Panc1 (cell line): ENCODE data around the gene ZC3H8. TPM values are rescaled to one million over a fixed set of nuclear protein-coding genes. Genes with fewer than 3 reads are reported as not detected.

ENCODE experiments used
- ATAC-seq: fragments of 200-7000 bp; cut with Tn5 transposase; 2 replicates; pipeline ENCODE4 v1.9.1; 2020; ENCODE audit warnings: mild to moderate bottlenecking, moderate library complexity
- BruUV-seq: library from RNA; stranded (reverse); fragments of 400-500 nt; replicated peaks from 2 replicates; lab custom pipeline; 2021; lab: Mats Ljungman, UMichigan
- CTCF ChIA-PET: fragments of 300-600 bp; sonication (Branson Sonifier 250); formaldehyde crosslinking; loops from one replicate; lab custom pipeline; 2022; ENCODE audit warnings: antibody characterized with exemption; lab: Charles Lee
- POLR2A ChIA-PET: fragments of 300-600 bp; sonication (Branson Sonifier 250); formaldehyde crosslinking; loops from one replicate; lab custom pipeline; 2022; ENCODE audit warnings: antibody characterized with exemption; lab: Charles Lee
- DNase-seq: peaks from one replicate; pipeline ENCODE4 v3.0.0-alpha.2; 2010; ENCODE audit warnings: low read depth, low spot score
- H3K27ac ChIP-seq: 2 replicates; pipeline ENCODE4 v1.5.1; 2011; ENCODE audit warnings: mild to moderate bottlenecking, low read length, inconsistent platforms
- H3K27me3 ChIP-seq: fragments of 200-500 bp; sonication (Bioruptor generic); 2 replicates; pipeline ENCODE4 v1.6.0; 2014; ENCODE audit warnings: low read length, inconsistent platforms; ENCODE audit not compliant: control insufficient read depth, insufficient read depth
- H3K36me3 ChIP-seq: fragments of 200-500 bp; sonication (Bioruptor generic); 2 replicates; pipeline ENCODE4 v1.5.1; 2014; ENCODE audit warnings: inconsistent platforms, mild to moderate bottlenecking, low read length, moderate library complexity; ENCODE audit not compliant: control insufficient read depth, insufficient read depth
- H3K4me1 ChIP-seq: 2 replicates; pipeline ENCODE4 v1.5.1; 2011; ENCODE audit warnings: inconsistent platforms, mild to moderate bottlenecking, low read length, moderate library complexity; ENCODE audit not compliant: control insufficient read depth, insufficient read depth
- H3K4me3 ChIP-seq, 2 experiments: 2 replicates each; pipeline ENCODE4 v1.5.1; 2011 to 2012; ENCODE audit warnings: low read depth in 2 of 2, low read length in 2 of 2, mild to moderate bottlenecking in 2 of 2, inconsistent platforms in 1 of 2, moderate library complexity in 1 of 2
- H3K9me3 ChIP-seq: fragments of 200-500 bp; sonication (Bioruptor generic); 2 replicates; pipeline ENCODE4 v1.5.1; 2014; ENCODE audit warnings: low read depth, mild to moderate bottlenecking, inconsistent platforms, low read length, moderate library complexity; ENCODE audit not compliant: control insufficient read depth, insufficient read depth
- CTCF ChIP-seq: fragments of 450-650 bp; IDR thresholded peaks from 2 replicates; pipeline ENCODE4 v1.5.1; 2017; ENCODE audit warnings: mild to moderate bottlenecking
- POLR2AphosphoS5 ChIP-seq: IDR thresholded peaks from 2 replicates; pipeline ENCODE4 v1.6.1; 2012; ENCODE audit warnings: mild to moderate bottlenecking, low read depth, low read length, moderate library complexity
- REST ChIP-seq, 2 experiments: IDR thresholded peaks; 2 replicates each; pipeline ENCODE4 v1.6.1; 2011 to 2012; ENCODE audit warnings: low read depth in 2 of 2, control low read depth in 1 of 2, low read length in 1 of 2, mild to moderate bottlenecking in 1 of 2, moderate library complexity in 1 of 2; ENCODE audit not compliant: insufficient read depth in 1 of 2
- SIN3A ChIP-seq: IDR thresholded peaks from 2 replicates; pipeline ENCODE4 v1.6.1; 2012; ENCODE audit warnings: low read depth, mild to moderate bottlenecking, low read length, moderate library complexity, borderline replicate concordance; ENCODE audit not compliant: insufficient read depth
- TCF7L2 ChIP-seq: IDR thresholded peaks from 2 replicates; pipeline ENCODE4 v1.6.1; 2011; ENCODE audit warnings: mild to moderate bottlenecking, low read depth, low read length, inconsistent platforms
- in situ Hi-C: cut with HindIII; loops from 2 replicates; pipeline ENCODE4 v1.10.0; 2016; ENCODE audit warnings: low sequenced_read_pairs, low pct_unique_long_range_greater_than_20kb
- intact Hi-C: fragments of 100-400 bp; cut with micrococcal nuclease; formaldehyde crosslinking; loops from one replicate; pipeline ENCODE4 v1.10.0; 2022; ENCODE audit not compliant: unreplicated experiment
- total RNA-seq: library from RNA; stranded (reverse); gene quantifications from one replicate; pipeline ENCODE4 v1.2.1, GENCODE V29; 2021; ENCODE audit not compliant: unreplicated experiment

ZC3H8 gene
- total RNA-seq, 1 experiment from 2014 or later, result 4.4 TPM

- BruUV-seq, result no TSS peak
- intact Hi-C loops (no loop called here), in situ Hi-C loops (no loop called here)
- Histone ChIP-seq H3K36me3 (no peaks in the 10 kb centered on the region), H3K27me3 (no peaks in the 10 kb centered on the region), H3K4me1 (no peaks in the 10 kb centered on the region), H3K9me3 (no peaks in the 10 kb centered on the region; the same call in 1 of the 2 replicates), H3K27ac (no peak overlapping the region), H3K4me3 (no peak overlapping the region)
- CTCF ChIA-PET, result interaction anchor here (0.6 kb wide), 1 partner anchor 304 kb away, joined by 4 read pairs; no protein-coding TSS in a partner anchor
- no peak for TF ChIP-seq POLR2AphosphoS5
- TF ChIP-seq REST (IDR thresholded peaks at IDR 0.05; ENCODE audit: insufficient read depth in 1 of 2, low read depth in 2 of 2, low read length in 1 of 2), result no peak
- TF ChIP-seq TCF7L2, result no peak
- no peak for TF ChIP-seq SIN3A
- no peak for TF ChIP-seq CTCF
- ATAC-seq (no peak), DNase-seq (no peak)
- POLR2A ChIA-PET, result no interaction called here
Observed at GRCh38 chr2:112197868-112198267, 57.0 kb downstream of the ZC3H8 start.

DNA sequence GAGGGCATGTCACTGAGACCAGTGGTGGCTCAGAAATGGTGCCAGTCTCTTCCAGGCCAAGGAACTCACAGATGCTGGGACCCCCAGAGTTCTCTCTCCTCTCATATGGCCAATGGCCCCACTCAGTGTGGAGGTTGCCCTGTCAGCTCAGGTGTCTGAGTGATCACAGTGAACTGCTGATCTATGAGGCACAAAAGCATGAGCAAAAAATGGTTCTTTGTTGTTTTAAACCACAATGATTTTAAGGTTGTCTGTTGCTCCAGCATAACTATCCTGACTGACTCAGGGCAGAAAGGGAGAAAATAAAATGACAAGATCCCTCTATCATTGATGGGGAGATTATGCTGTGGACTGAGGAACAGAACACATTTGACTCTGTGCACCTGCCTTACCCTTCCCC, 58.9 kb downstream of the ZC3H8 start:
- no peak overlapping the region for H3K27ac ChIP-seq
- no peak for ATAC-seq
- POLR2A ChIA-PET, result no interaction called here

More for the DNA sequence above, 58.9 kb downstream of the ZC3H8 start:
- no peak for TF ChIP-seq REST (IDR thresholded peaks at IDR 0.05; ENCODE audit: insufficient read depth in 1 of 2, low read depth in 2 of 2, low read length in 1 of 2)
- TF ChIP-seq POLR2AphosphoS5, result no peak
- no peak for TF ChIP-seq SIN3A
- no peak for TF ChIP-seq TCF7L2
- no peak for TF ChIP-seq CTCF
- H3K27me3 ChIP-seq, result no peaks in the 10 kb centered on the region
- no peak overlapping the region for H3K4me3 ChIP-seq
- intact Hi-C loops (no loop called here), in situ Hi-C loops (no loop called here)
- BruUV-seq, result no TSS peak
- H3K9me3 ChIP-seq, result no peaks in the 10 kb centered on the region
- CTCF ChIA-PET, result no interaction called here
- H3K4me1 ChIP-seq, result no peaks in the 10 kb centered on the region
- H3K36me3 ChIP-seq, result no peaks in the 10 kb centered on the region
- DNase-seq, result no peak
